PFSK-1 (cell line): ENCODE measurements around the gene TMEM253.

Experiments
- FOXP2 ChIP-seq: optimal IDR thresholded peaks from 2 replicates; pipeline ENCODE3; 2011; ENCODE audit warnings: borderline replicate concordance, control low read depth, inconsistent platforms; ENCODE audit not compliant: insufficient read depth; ENCODE audit errors: extremely low read length, extremely low read depth
- POLR2AphosphoS5 ChIP-seq: IDR thresholded peaks from 2 replicates; pipeline ENCODE4 v1.6.1; 2012; ENCODE audit warnings: low read depth, mild to moderate bottlenecking, control low read depth, low read length, moderate library complexity
- SIN3A ChIP-seq: IDR thresholded peaks from 2 replicates; pipeline ENCODE4 v1.6.1; 2012; ENCODE audit warnings: mild to moderate bottlenecking, low read length, moderate library complexity, borderline replicate concordance; ENCODE audit not compliant: insufficient read depth
- TAF1 ChIP-seq: IDR thresholded peaks from 2 replicates; pipeline ENCODE4 v1.6.1; 2012; ENCODE audit warnings: low read length, control low read depth, borderline replicate concordance; ENCODE audit not compliant: insufficient read depth
- TF ChIP-seq, protein P1 (sequence below), 2 experiments: IDR thresholded peaks; 2 replicates each; pipeline versions ENCODE4 v1.6.1 to v1.8.0; 2011 to 2012; ENCODE audit warnings: low read depth in 2 of 2, low read length in 2 of 2, control low read depth in 1 of 2, inconsistent platforms in 1 of 2, mild to moderate bottlenecking in 1 of 2, moderate library complexity in 1 of 2; ENCODE audit not compliant: insufficient read depth in 1 of 2

DNA sequence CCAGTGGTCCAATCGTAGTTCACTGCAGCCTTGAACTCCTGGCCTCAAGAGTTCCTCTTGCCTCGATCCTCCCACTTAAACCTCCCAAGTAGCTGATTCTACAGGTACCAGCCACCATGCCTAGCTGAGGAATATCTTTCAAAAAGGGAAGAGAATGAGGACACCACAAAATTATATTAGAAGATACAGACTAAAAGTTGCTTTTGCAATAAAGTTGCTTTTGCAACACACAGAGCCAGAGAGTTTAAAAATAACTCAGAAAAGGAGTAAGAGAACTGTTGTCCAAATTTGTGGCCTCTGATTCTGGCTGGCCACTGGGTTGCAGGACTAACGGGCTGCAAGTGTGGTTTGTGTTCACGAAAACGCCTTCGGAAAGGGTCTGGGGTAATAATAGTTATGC, 19.8 kb downstream of the TMEM253 start:
- TF ChIP-seq POLR2AphosphoS5 = no peak
- no peak for TF ChIP-seq SIN3A
- TF ChIP-seq, protein P1, sequence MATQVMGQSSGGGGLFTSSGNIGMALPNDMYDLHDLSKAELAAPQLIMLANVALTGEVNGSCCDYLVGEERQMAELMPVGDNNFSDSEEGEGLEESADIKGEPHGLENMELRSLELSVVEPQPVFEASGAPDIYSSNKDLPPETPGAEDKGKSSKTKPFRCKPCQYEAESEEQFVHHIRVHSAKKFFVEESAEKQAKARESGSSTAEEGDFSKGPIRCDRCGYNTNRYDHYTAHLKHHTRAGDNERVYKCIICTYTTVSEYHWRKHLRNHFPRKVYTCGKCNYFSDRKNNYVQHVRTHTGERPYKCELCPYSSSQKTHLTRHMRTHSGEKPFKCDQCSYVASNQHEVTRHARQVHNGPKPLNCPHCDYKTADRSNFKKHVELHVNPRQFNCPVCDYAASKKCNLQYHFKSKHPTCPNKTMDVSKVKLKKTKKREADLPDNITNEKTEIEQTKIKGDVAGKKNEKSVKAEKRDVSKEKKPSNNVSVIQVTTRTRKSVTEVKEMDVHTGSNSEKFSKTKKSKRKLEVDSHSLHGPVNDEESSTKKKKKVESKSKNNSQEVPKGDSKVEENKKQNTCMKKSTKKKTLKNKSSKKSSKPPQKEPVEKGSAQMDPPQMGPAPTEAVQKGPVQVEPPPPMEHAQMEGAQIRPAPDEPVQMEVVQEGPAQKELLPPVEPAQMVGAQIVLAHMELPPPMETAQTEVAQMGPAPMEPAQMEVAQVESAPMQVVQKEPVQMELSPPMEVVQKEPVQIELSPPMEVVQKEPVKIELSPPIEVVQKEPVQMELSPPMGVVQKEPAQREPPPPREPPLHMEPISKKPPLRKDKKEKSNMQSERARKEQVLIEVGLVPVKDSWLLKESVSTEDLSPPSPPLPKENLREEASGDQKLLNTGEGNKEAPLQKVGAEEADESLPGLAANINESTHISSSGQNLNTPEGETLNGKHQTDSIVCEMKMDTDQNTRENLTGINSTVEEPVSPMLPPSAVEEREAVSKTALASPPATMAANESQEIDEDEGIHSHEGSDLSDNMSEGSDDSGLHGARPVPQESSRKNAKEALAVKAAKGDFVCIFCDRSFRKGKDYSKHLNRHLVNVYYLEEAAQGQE (IDR thresholded peaks at IDR 0.05; ENCODE audit: insufficient read depth in 1 of 2, low read depth in 2 of 2, low read length in 2 of 2) = no peak
- no peak for TF ChIP-seq TAF1
- TF ChIP-seq FOXP2 = no peak
